Right ventricle myocardium inferior (tissue), 1 donor: ENCODE data around the gene GPR39. TPM values are rescaled to one million over a fixed set of nuclear protein-coding genes. Genes with fewer than 3 reads are reported as not detected.

ENCODE experiments used
- ATAC-seq: fragments of 200-7000 bp; cut with Tn5 transposase; one replicate; pipeline ENCODE4 v1.9.1; 2020; ENCODE audit warnings: mild to moderate bottlenecking, moderate library complexity
- DNase-seq: peaks from one replicate; pipeline ENCODE4 v3.0.0; 2021; ENCODE audit errors: missing footprints
- intact Hi-C: fragments of 100-400 bp; cut with DNase I; formaldehyde crosslinking; loops from one replicate; pipeline ENCODE4 v1.11.0; 2022
- total RNA-seq: library from RNA; stranded (reverse); fragmentation: NEBNext Ultra II Directional; extraction: Animal tissue kit (Norgen Biotek cat#: 25700); gene quantifications from one replicate; pipeline ENCODE4 v1.2.1, GENCODE V29; 2021
- donor health status: DM: no; HTN: yes; CAD: no; lungs with severe emphysema.

Gene GPR39
- total RNA-seq, 1 donor from 2014 or later = not detected

GRCh38 chr2:132437852-132438669 lies 21.5 kb downstream of the GPR39 start:
- ATAC-seq (no peak), DNase-seq (no peak)
- intact Hi-C loops = no loop called here

DNA sequence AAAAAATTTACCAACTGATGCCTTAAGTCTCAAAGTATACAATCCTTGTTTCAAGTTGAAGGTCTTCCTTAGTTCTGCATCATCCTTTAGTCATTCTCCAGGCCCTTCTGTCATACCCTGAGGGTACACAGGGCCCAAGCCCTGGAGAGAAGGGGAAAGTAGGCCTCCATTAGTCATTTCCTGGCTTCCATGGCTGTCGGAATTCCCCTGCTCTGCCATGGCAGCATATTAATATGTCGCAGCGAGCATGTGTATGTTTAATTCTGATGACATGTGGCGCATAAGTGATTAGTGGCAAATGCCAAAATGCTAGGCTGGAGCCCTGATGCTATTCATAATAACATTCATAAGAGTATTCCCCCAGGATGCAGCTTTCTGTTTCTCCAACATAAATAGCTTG lies 22.1 kb downstream of the GPR39 start:
- intact Hi-C loops = no loop called here
- ATAC-seq = no peak
- no peak for DNase-seq

GRCh38 chr2:132439703-132440398 lies 23.2 kb downstream of the GPR39 start:
- no peak for DNase-seq
- no peak for ATAC-seq
- intact Hi-C loops = no loop called here

DNA sequence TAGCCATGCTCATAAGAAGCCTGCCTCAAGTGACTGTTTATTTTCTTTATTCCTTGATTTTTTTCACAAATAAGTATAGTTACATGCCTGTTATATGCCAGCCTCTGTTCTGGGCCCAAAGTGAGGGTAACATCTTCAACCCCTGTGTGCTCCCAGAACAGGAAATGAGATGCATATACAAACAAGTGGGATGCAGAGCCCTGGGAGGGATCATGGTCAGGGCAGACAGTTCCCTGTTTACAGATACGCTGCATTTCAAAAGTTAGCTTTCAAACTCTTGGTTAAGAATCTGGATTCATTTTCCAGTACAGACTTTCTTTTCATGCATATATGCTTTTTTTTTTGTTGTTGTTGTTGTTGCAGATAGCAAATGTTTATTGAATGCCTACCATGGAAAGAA lies 24.4 kb downstream of the GPR39 start:
- intact Hi-C loops = no loop called here
- DNase-seq (no peak), ATAC-seq (no peak)

DNA sequence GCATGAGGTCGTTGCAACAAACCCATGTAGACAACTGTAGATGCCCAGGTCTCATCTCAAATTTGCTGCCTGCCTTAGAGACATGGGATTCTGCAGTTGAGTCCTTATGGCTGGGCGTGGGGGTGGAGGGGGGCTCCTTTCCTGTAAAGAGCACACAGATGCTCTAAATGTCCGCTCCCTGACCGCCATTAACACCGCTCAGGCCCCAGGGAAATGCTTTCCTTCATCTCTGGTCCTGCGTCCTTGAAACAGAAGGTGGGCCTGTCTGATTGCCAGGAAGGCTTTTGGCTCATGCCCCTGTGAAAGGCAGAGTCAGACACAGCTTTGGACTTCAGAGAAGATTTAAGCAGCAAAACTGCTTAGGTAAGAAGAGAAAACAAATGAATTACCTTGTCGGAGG lies 25.7 kb downstream of the GPR39 start:
- no peak for ATAC-seq
- intact Hi-C loops = no loop called here
- no peak for DNase-seq

DNA sequence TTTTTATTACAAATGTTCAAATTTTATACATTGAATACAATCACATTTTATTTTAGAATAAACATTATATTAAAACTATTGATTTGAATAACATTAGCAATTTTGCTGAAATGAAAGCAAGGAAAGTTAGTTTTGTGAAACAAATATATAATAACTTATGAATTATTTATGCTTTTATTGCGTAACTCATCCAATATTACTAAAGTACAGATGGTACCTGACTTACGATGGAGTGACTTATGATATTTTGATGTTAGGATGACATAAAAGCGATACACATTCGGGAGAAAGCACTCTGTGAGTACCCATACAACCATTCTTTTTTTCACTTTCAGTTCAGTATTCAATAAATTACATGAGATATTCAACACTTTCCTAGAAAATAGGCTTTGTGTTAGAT lies 26.5 kb downstream of the GPR39 start:
- intact Hi-C loops = no loop called here
- ATAC-seq = no peak
- DNase-seq = no peak

DNA sequence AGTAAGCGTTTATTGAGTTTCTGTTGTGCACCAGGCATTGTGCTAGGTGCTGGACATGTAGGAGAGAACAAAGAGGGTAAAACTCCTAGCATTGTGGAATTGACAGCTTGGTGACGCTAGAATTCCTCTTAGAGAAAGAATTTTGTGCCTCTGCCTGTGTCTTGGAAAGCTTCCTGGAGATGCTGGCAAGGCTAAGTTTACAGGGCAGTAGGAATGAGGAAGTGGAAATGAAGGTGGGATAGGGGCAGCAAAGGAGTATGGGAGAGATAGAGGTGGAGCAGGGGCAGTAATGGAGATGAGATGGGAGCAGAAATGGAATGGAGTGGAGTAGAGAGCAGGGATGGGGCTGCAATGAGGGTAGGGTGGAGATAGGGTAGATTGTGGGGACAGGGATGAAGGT lies 29.8 kb downstream of the GPR39 start:
- intact Hi-C loops = no loop called here

GRCh38 chr2:132448331-132448730 lies 31.7 kb downstream of the GPR39 start:
- ATAC-seq (peak; percentile 52), DNase-seq (no peak)
- intact Hi-C loops = no loop called here

More for the DNA sequence above, 29.8 kb downstream of the GPR39 start:
- no peak for ATAC-seq
- DNase-seq = no peak

GRCh38 chr2:132448771-132449170 lies 32.2 kb downstream of the GPR39 start:
- no peak for ATAC-seq
- no peak for DNase-seq

DNA sequence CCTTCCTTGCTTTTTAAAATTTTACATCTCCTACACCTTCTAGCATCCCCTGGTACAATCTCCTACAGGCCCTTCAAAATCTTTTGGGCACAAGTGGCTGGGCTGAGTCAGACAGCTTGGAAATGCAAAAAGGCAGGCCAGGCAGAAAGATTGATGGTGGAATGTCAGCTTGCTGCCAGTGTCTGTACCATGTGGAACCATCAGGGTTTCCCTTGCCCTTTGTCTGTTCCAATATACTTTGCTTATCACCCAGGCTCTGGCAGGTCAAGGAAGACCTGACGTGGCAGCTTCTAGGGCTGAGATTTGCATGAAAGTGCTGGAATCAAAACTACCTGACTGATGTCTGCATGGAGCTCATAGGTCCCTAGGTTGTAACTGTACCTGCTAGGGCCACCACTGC lies 33.3 kb downstream of the GPR39 start:
- ATAC-seq (peak; percentile 52), DNase-seq (no peak)
- intact Hi-C loops = no loop called here

More at GRCh38 chr2:132448771-132449170, 32.2 kb downstream of the GPR39 start:
- intact Hi-C loops = no loop called here

GRCh38 chr2:132460781-132461180 lies 44.2 kb downstream of the GPR39 start:
- ATAC-seq (no peak), DNase-seq (no peak)
- intact Hi-C loops = no loop called here

GRCh38 chr2:132462236-132462635 lies 45.6 kb downstream of the GPR39 start:
- DNase-seq (no peak), ATAC-seq (no peak)
- intact Hi-C loops = no loop called here

GRCh38 chr2:132463719-132464118 lies 47.1 kb downstream of the GPR39 start:
- ATAC-seq (no peak), DNase-seq (no peak)
- intact Hi-C loops = no loop called here

- ATAC-seq (no peak), DNase-seq (no peak)
- intact Hi-C loops = no loop called here
Observed at GRCh38 chr2:132465917-132466316, 49.3 kb downstream of the GPR39 start.

DNA sequence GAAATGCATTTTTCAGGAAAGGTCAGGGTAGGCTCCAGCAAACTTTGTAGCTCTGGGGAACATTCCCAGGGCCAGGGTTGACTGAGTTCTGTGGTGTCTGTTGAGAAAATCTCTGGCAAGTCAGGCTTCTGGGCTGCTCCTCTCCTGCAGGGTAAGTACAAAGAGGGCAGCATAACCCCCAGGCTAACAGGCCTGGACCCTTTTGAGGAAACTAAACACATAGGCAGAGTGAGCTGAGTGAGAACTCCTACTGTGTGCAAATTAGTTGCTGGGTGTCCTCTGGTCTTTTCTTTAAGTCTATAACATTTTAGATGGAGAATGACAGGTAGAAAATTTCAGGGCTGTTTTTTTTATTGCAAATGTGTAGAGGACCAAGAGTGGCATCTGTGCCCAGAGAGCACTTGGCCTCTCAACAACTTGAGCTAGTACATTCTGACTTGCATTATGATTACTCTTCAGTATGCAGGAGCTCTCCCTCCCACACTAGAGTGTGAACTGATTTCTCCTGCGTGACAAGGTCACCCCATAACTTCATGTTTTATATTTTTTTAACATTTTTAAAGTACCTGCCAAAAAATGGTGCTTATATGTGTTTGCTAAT lies 49.9 kb downstream of the GPR39 start:
- intact Hi-C loops = no loop called here
- DNase-seq = no peak
- ATAC-seq = no peak

DNA sequence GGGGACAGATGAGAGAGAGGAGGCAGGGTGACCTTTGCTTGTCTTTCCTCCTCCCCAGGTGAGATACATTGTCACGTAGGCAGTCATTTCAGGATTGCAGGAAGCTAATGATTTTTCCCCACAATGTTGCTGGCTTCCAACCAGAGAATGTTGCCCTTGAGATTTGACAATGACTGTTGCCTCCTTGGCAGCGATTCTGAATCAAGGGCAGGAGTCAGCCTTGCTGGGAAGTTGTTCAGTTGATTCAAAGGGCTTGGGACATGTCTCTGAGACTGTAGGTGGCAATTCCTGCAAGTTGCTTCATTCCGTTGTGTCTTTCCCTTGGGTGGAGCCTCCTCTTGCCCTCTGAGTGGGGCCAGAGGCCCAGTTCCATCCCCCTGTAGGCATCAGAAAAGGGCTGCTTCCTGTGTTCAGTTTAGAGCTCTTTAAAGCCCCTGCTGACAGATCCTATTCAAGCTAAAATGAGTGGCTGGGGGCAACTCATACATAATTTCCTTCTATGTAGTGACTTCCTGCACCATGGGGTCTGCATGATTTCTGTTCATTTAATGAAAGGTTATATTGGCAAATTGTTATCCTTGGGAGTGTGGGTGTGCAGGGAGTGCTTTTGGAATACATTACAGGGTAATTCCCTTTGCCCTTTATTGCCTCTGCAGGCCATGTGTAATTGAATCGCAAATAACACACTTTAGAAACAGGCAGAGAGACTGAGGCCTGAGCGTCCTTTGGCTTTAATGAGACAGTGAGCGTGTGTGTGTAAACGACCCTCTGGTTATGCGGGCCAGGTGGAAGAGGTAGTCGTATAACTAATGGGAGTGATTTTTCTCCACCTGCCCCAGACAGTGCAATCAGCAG lies 52.4 kb downstream of the GPR39 start:
- ATAC-seq (no peak), DNase-seq (no peak)
- intact Hi-C loops = no loop called here

GRCh38 chr2:132470746-132471145 lies 54.1 kb downstream of the GPR39 start:
- ATAC-seq = no peak
- no peak for DNase-seq
- intact Hi-C loops = no loop called here

- ATAC-seq (no peak), DNase-seq (no peak)
- intact Hi-C loops = no loop called here
Observed at GRCh38 chr2:132473174-132473883, 56.7 kb downstream of the GPR39 start.

DNA sequence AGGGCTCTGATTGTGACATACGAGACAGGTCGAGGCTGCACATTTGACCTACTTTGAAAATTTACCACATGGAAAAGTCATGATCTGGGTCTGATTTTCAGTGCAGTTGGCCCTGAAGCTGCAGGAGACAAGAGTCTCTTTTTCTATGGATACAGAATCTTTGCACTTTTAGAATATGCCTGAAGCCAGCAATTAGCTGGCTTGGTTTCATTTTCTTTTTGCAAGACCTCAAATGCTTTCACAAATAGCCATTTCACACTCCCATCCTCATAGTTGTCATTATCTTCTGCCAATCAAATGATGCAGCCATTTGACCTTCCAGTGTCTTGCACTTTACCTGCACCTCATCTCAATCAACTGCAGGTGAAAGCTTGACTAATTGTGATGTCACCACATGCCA lies 59.0 kb downstream of the GPR39 start:
- ATAC-seq (no peak), DNase-seq (no peak)
- intact Hi-C loops = no loop called here
